GM12878 (cell line): Measurements from ENCODE around the gene FOXR2. TPM values are rescaled to one million over a fixed set of nuclear protein-coding genes. Genes with fewer than 3 reads are reported as not detected.

Experiments used
- ATAC-seq: fragments of 200-7000 bp; cut with Tn5 transposase; 3 replicates; pipeline ENCODE4 v1.9.1; 2020; ENCODE audit warnings: mild to moderate bottlenecking, moderate library complexity
- Bru-seq: library from RNA; stranded (reverse); fragments of 400-500 nt; gene quantifications from one replicate; lab custom pipeline; 2021; lab: Mats Ljungman, UMichigan
- BruChase-seq, 2 experiments: library from RNA; stranded (reverse); fragments of 400-500 nt; gene quantifications; one replicate each; lab custom pipeline; 2021; lab: Mats Ljungman, UMichigan
- BruUV-seq: library from RNA; stranded (reverse); fragments of 400-500 nt; replicated peaks from 2 replicates; lab custom pipeline; 2021; lab: Mats Ljungman, UMichigan
- CTCF ChIA-PET: fragments of 300-600 bp; sonication (Branson Sonifier 250); formaldehyde crosslinking; extraction: SDS; loops from one replicate; lab custom pipeline; 2021; ENCODE audit warnings: inconsistent platforms; lab: Yijun Ruan, JAX
- POLR2A ChIA-PET: fragments of 350-600 bp; formaldehyde crosslinking; extraction: SDS; loops from one replicate; lab custom pipeline; 2021; ENCODE audit warnings: inconsistent platforms; lab: Charles Lee
- RAD21 ChIA-PET: fragments of 300-600 bp; sonication (Branson Sonifier 250); formaldehyde crosslinking; loops from one replicate; lab custom pipeline; 2023; ENCODE audit warnings: antibody characterized with exemption; ENCODE audit not compliant: unreplicated experiment; lab: Charles Lee
- SMC1A ChIA-PET: fragments of 300-600 bp; sonication (Branson Sonifier 250); formaldehyde crosslinking; loops from one replicate; lab custom pipeline; 2023; ENCODE audit not compliant: unreplicated experiment, uncharacterized antibody; lab: Charles Lee
- DNase-seq: peaks from one replicate; pipeline ENCODE4 v3.0.0-alpha.2; 2011; ENCODE audit warnings: low read depth, low spot score
- FAIRE-seq: peaks from 3 replicates; lab custom pipeline; 2011; peaks lifted over from hg19 to GRCh38; lab: Jason Lieb, UNC
- H2AFZ ChIP-seq: 2 replicates; pipeline ENCODE4 v1.6.0; 2011; ENCODE audit warnings: low read depth, low read length, control low read depth; ENCODE audit not compliant: control insufficient read depth
- H3K27ac ChIP-seq: 2 replicates; pipeline ENCODE4 v1.5.1; 2011; ENCODE audit warnings: control low read depth; ENCODE audit not compliant: control insufficient read depth, insufficient read depth
- H3K27me3 ChIP-seq, 2 experiments: replicated peaks in 1 of 2; 2 replicates each; pipeline versions ENCODE4 v1.6.0 to v1.6.1; 2011; ENCODE audit warnings: low read length in 1 of 2; ENCODE audit not compliant: control insufficient read depth in 2 of 2, insufficient read depth in 2 of 2
- H3K36me3 ChIP-seq, 2 experiments: 2 replicates each; pipeline ENCODE4 v1.5.1; 2011; ENCODE audit warnings: low read length in 1 of 2; ENCODE audit not compliant: control insufficient read depth in 2 of 2, insufficient read depth in 2 of 2
- H3K4me1 ChIP-seq: 2 replicates; pipeline ENCODE4 v1.6.1; 2011; ENCODE audit warnings: mild to moderate bottlenecking, low read length, moderate library complexity, mixed read lengths; ENCODE audit not compliant: control insufficient read depth, insufficient read depth
- H3K4me2 ChIP-seq: 2 replicates; pipeline ENCODE4 v1.6.0; 2011; ENCODE audit warnings: control low read depth; ENCODE audit not compliant: control insufficient read depth, insufficient read depth
- H3K4me3 ChIP-seq: fragments of 200-600 bp; sonication (generic); 2 replicates; pipeline ENCODE4 v1.5.1; 2016
- H3K79me2 ChIP-seq: 2 replicates; pipeline ENCODE4 v1.6.0; 2011; ENCODE audit warnings: low read length; ENCODE audit not compliant: control insufficient read depth, insufficient read depth
- H3K9ac ChIP-seq: 2 replicates; pipeline ENCODE4 v1.8.0; 2011; ENCODE audit warnings: low read length, control low read depth, mixed read lengths; ENCODE audit not compliant: control insufficient read depth, insufficient read depth
- H3K9me3 ChIP-seq: replicated peaks from 3 replicates; pipeline ENCODE4 v1.5.1; 2011; ENCODE audit warnings: mild to moderate bottlenecking, low read length; ENCODE audit not compliant: control insufficient read depth, insufficient read depth
- H4K20me1 ChIP-seq: 2 replicates; pipeline ENCODE4 v1.6.0; 2011; ENCODE audit not compliant: control insufficient read depth, insufficient read depth
- BCL11A ChIP-seq: IDR thresholded peaks from 2 replicates; pipeline ENCODE4 v1.6.1; 2011; ENCODE audit warnings: low read depth, low read length
- EGR1 ChIP-seq, 2 experiments: IDR thresholded peaks; 1 replicate in 1 of 2; 2 replicates in 1 of 2; pipeline ENCODE4 v1.6.1; 2011 to 2012; ENCODE audit warnings: low read depth in 2 of 2, low read length in 2 of 2, borderline replicate concordance in 1 of 2, mild to moderate bottlenecking in 1 of 2, moderate library complexity in 1 of 2
- MAX ChIP-seq: IDR thresholded peaks from 2 replicates; pipeline ENCODE4 v1.6.1; 2012; ENCODE audit warnings: low read depth, low read length, improper control_type of control experiment
- POLR2AphosphoS5 ChIP-seq: IDR thresholded peaks from 2 replicates; pipeline ENCODE4 v1.6.1; 2011; ENCODE audit warnings: mild to moderate bottlenecking, low read length, inconsistent platforms
- ZNF622 ChIP-seq: fragments of 450-650 bp; IDR thresholded peaks from 2 replicates; pipeline ENCODE4 v1.6.1; 2017; ENCODE audit warnings: mild to moderate bottlenecking, inconsistent platforms
- ZNF687 ChIP-seq: fragments of 450-650 bp; IDR thresholded peaks from 2 replicates; pipeline ENCODE4 v1.6.1; 2017; ENCODE audit warnings: mild to moderate bottlenecking, moderate library complexity
- WGBS: methylation state at CpG from one replicate; pipeline ENCODE4 v1.1.6; 2016; ENCODE audit warnings: low lambda C conversion rate; ENCODE audit not compliant: insufficient replicate concordance, insufficient coverage; ENCODE audit errors: missing lambda C conversion rate; 5-methylcytosine and 5-hydroxymethylcytosine counted together
- in situ Hi-C: fragments of 300-500 bp; cut with MboI; formaldehyde crosslinking; loops from 9 replicates; pipeline ENCODE4 v1.14.3; 2018; ENCODE audit warnings: mixed read lengths
- intact Hi-C: fragments of 100-400 bp; cut with micrococcal nuclease; formaldehyde crosslinking; loops from one replicate; pipeline ENCODE4 v1.14.2; 2022; ENCODE audit not compliant: unreplicated experiment
- long read RNA-seq, 2 experiments: library from polyadenylated mRNA; unstranded; transcript quantifications; one replicate each; pipeline ENCODE4 v2.0.0, GENCODE V29; 2019 to 2020
- polyA minus RNA-seq, 3 experiments: library from RNA; depleted of rRNA, polyadenylated mRNA; stranded (reverse); fragments of >200 nt; gene quantifications; 2 replicates each; pipeline ENCODE4 v1.2.3, GENCODE V29; 2011
- polyA plus RNA-seq, 11 experiments: library from polyadenylated mRNA; depleted of rRNA in 4 of 11; unstranded in 6 of 11; stranded (reverse) in 5 of 11; fragments of >200 nt; fragmentation: Nextera tagmentation in 4 of 11; fragmentation: Illumina TruSeq in 1 of 11; extraction: Ambion mirVana in 4 of 11; extraction: Trizol in 1 of 11; gene quantifications; 1 replicate in 1 of 11; 2 replicates in 10 of 11; pipeline versions ENCODE4 v1.2.1 to v1.2.3, GENCODE V29; 2011 to 2016; ENCODE audit warnings: inconsistent platforms in 2 of 11, missing spikeins in 2 of 11, low read depth in 1 of 11
- total RNA-seq, 4 experiments: library from RNA; depleted of rRNA in 3 of 4; stranded (reverse); fragments of >200 nt in 3 of 4; fragmentation: Illumina TruSeq in 1 of 4; extraction: Trizol in 1 of 4; gene quantifications; 2 replicates each; pipeline versions ENCODE4 v1.2.1 to v1.2.3, GENCODE V29; 2013 to 2021

Gene FOXR2
- not detected in 2 replicates for total RNA-seq (2013; cell fraction: nucleolus; rRNA removed)
- total RNA-seq (2014; rRNA removed) (not detected in 2 replicates), total RNA-seq (2014; rRNA removed; fragmentation: Illumina TruSeq; extraction: Trizol) (not detected in 2 replicates), total RNA-seq (2021) (not detected in 2 replicates), polyA plus RNA-seq (2011; rRNA removed) (not detected in 2 replicates), polyA plus RNA-seq (2014; fragmentation: Illumina TruSeq; extraction: Trizol) (not detected in 2 replicates), polyA plus RNA-seq (2014; fragmentation: Nextera tagmentation; extraction: Ambion mirVana) (not detected), polyA plus RNA-seq (2014; rRNA removed) (not detected in 2 replicates), polyA plus RNA-seq (2016; fragmentation: Nextera tagmentation; extraction: Ambion mirVana) (not detected), polyA minus RNA-seq (2011; rRNA and poly(A)+ RNA removed) (not detected in 2 replicates), Bru-seq, nascent RNA (not detected), BruChase-seq, experiment 1, labeled RNA remaining after a 6-hour chase (not detected), BruChase-seq, experiment 2, labeled RNA remaining after a 2-hour chase (not detected)
- not detected for polyA plus RNA-seq (2011; ENCODE audit: low read depth)
- not detected in 2 replicates for polyA plus RNA-seq (2011; cell fraction: cytosol; rRNA removed)
- not detected in 2 replicates for polyA plus RNA-seq (2011; cell fraction: nucleus; rRNA removed)
- not detected in 2 replicates for polyA plus RNA-seq (2012)
- not detected in 2 replicates for polyA minus RNA-seq (2011; cell fraction: cytosol; rRNA and poly(A)+ RNA removed)
- not detected in 2 replicates for polyA minus RNA-seq (2011; cell fraction: nucleus; rRNA and poly(A)+ RNA removed)
- long read RNA-seq, experiment 1 = 0 reads
- long read RNA-seq, experiment 2 = 0 reads

- SMC1A ChIA-PET = no interaction called here
- H3K27ac ChIP-seq = no peak within 1 kb of the TSS
- CTCF ChIA-PET = no interaction called here
- H3K4me2 ChIP-seq = no peak within 1 kb of the TSS
- FAIRE-seq (no peak), ATAC-seq (no peak), DNase-seq (no peak)
- RAD21 ChIA-PET = no interaction called here
- intact Hi-C loops = no loop called here
- no peak within 1 kb of the TSS for H3K9ac ChIP-seq
- in situ Hi-C loops = no loop called here
- no peaks in the 10 kb centered on the region; the same call in 2 of the 3 replicates for H3K9me3 ChIP-seq
- no peaks in the 10 kb centered on the region for H3K36me3 ChIP-seq
- POLR2A ChIA-PET = no interaction called here
- H2AFZ ChIP-seq = no peak within 1 kb of the TSS
- no TSS peak for BruUV-seq
- H3K4me1 ChIP-seq = no peaks in the 10 kb centered on the region
- H4K20me1 ChIP-seq = no peaks in the 10 kb centered on the region
- H3K79me2 ChIP-seq = no peaks in the 10 kb centered on the region
- TF ChIP-seq EGR1 (IDR thresholded peaks at IDR 0.05; ENCODE audit: borderline replicate concordance in 1 of 2, low read depth in 2 of 2, low read length in 2 of 2) = no peak
- 38% methylated on average over 1 of the region's 1 CpG for WGBS
- H3K27me3 ChIP-seq = no peaks in the 10 kb centered on the region
- no peak within 1 kb of the TSS for H3K4me3 ChIP-seq
These were observed at the start of gene FOXR2 for GRCh38 chrX:55623100-55623499. Gene FOXR2, plus strand, starts transcription at chrX:55623400. Its CDS starts 312 bp downstream, at chrX:55623712.

GRCh38 chrX:55579115-55579514, 44.1 kb upstream of the FOXR2 start:
- BruUV-seq = no TSS peak
- no peak for ATAC-seq
- TF ChIP-seq POLR2AphosphoS5 = no peak
- no peak for TF ChIP-seq BCL11A
- TF ChIP-seq ZNF622 = no peak
- no peak for TF ChIP-seq ZNF687
- no peak for TF ChIP-seq MAX

More at GRCh38 chrX:55579115-55579514, 44.1 kb upstream of the FOXR2 start:
- CTCF ChIA-PET = no interaction called here
- Histone ChIP-seq H3K27me3 (no peaks in the 10 kb centered on the region), H3K9me3 (no peaks in the 10 kb centered on the region), H3K79me2 (no peaks in the 10 kb centered on the region), H2AFZ (no peak overlapping the region), H3K36me3 (no peaks in the 10 kb centered on the region), H3K27ac (no peak overlapping the region), H3K4me2 (no peak overlapping the region), H3K4me3 (no peak overlapping the region), H3K4me1 (no peaks in the 10 kb centered on the region), H4K20me1 (no peaks in the 10 kb centered on the region), H3K9ac (no peak overlapping the region)
- intact Hi-C loops (no loop called here), in situ Hi-C loops (no loop called here)
- no peak for FAIRE-seq
- no peak for DNase-seq
- POLR2A ChIA-PET = no interaction called here
- RAD21 ChIA-PET = no interaction called here
- SMC1A ChIA-PET = no interaction called here
